HUES64 (cell line): ENCODE data around the gene CFAP99.
"Not testable (repeated sequence)": the region's sequence is repeated elsewhere in the genome, so short reads cannot be mapped to it uniquely, and the experiment has no call there.

ENCODE experiments used
- H3K27ac ChIP-seq: 2 replicates; pipeline ENCODE4 v1.7.0; 2013; ENCODE audit warnings: low read depth, low read length, inconsistent platforms
- H3K27me3 ChIP-seq: 2 replicates; pipeline ENCODE4 v1.6.1; 2013; ENCODE audit warnings: mild to moderate bottlenecking, low read length; ENCODE audit not compliant: insufficient read depth
- H3K36me3 ChIP-seq: 2 replicates; pipeline ENCODE4 v1.6.1; 2013; ENCODE audit warnings: mild to moderate bottlenecking, low read length; ENCODE audit not compliant: insufficient read depth
- H3K4me1 ChIP-seq: 2 replicates; pipeline ENCODE4 v1.6.1; 2013; ENCODE audit warnings: mild to moderate bottlenecking, low read length, moderate library complexity; ENCODE audit not compliant: insufficient read depth
- H3K4me3 ChIP-seq: 2 replicates; pipeline ENCODE4 v1.5.1; 2013; ENCODE audit warnings: mild to moderate bottlenecking, low read length, moderate library complexity
- H3K9ac ChIP-seq: 2 replicates; pipeline ENCODE4 v1.6.1; 2013; ENCODE audit warnings: mild to moderate bottlenecking, low read depth, low read length
- H3K9me3 ChIP-seq: 2 replicates; pipeline ENCODE4 v1.6.1; 2013; ENCODE audit warnings: low read depth, low read length; ENCODE audit not compliant: insufficient read depth
- WGBS: fragments of 150-250, 120-280 bp; methylation state at CpG from one replicate; pipeline ENCODE4 v1.1.7; 2013; ENCODE audit warnings: missing lambda C conversion rate; 5-methylcytosine and 5-hydroxymethylcytosine counted together

CFAP99 gene

DNA sequence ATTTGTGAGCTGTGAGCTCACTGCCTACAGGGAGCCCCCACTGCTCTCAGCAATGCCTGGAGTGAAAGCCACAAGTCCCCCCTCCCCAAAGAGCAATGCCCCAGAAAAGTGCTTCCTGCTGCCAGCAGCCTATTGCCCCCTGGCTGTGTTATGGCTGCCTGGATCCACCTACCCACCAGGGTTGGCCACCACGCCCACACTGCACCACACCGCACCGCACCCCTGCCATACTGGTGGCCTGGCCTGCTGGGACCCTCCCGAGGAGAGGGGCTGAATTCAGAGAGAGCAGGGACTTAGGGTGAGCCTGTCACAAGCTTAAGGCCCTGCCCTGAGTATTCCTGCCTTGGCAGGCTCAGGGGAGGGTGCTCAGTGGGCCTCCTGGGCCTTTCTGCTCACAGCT, 4.3 kb downstream of the CFAP99 start:
- H3K9ac ChIP-seq = no peak overlapping the region
- no peaks in the 10 kb centered on the region for H3K36me3 ChIP-seq
- H3K27me3 ChIP-seq = peaks cover 41% of the 10 kb centered on the region
- H3K27ac ChIP-seq = no peak overlapping the region
- no peak overlapping the region for H3K4me3 ChIP-seq
- 84% methylated on average over 4 of the region's 4 CpGs for WGBS
- no peaks in the 10 kb centered on the region for H3K9me3 ChIP-seq
- H3K4me1 ChIP-seq = 0 out of 2 replicates have a peak, but pooled peaks cover 3% of the 10 kb centered on the region

DNA sequence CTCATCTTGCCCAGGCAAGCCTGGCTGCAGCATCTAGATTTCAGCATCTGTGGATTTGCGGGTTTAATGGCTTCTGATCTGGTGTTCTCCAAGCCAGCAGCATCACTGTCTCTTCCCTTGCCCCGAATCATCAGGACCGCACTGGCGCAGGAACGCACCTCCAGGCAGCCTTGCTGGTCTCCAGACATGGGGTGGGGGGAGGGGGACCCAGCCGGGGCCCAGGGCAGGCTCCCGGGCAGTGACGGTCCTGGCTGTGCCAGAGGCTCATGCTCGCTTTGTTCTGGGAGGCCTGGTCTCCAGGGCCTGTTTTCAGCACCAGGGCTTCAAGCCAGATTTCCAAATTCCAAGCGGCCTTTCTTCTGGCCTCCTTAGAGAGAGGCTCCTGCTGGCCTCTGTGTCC, 4.9 kb downstream of the CFAP99 start:
- Histone ChIP-seq H3K36me3 (no peaks in the 10 kb centered on the region), H3K9me3 (no peaks in the 10 kb centered on the region), H3K27ac (no peak overlapping the region), H3K9ac (no peak overlapping the region), H3K27me3 (peaks cover 38% of the 10 kb centered on the region), H3K4me1 (0 out of 2 replicates have a peak, but pooled peaks cover 3% of the 10 kb centered on the region), H3K4me3 (no peak overlapping the region)
- WGBS = 85% methylated on average over 10 of the region's 10 CpGs

DNA sequence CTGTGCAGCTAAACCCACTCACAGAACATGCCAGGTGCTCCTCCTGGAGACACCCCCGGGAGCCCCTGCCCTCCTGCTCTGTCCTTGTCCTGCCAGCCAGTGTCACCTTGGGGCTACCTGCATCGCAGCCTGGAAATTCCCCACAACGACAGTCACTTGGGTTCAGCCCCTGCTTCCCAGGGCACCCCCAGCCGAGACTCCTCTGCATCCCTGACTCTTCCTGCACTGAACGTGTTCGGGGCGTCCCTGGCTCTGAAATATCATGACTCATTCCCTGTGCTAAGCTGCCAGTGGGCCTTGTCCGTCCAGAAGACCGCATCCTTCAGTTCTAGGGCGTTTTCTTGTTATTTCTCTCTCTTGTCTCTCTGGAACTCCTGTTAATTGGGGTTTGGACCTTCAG, 5.8 kb downstream of the CFAP99 start:
- 91% methylated on average over 10 of the region's 10 CpGs for WGBS
- peaks cover 29% of the 10 kb centered on the region for H3K27me3 ChIP-seq
- H3K4me3 ChIP-seq = no peak overlapping the region
- H3K9ac ChIP-seq = no peak overlapping the region
- no peak overlapping the region for H3K27ac ChIP-seq
- 0 out of 2 replicates have a peak, but pooled peaks cover 3% of the 10 kb centered on the region for H3K4me1 ChIP-seq
- H3K36me3 ChIP-seq = no peaks in the 10 kb centered on the region
- no peaks in the 10 kb centered on the region for H3K9me3 ChIP-seq

DNA sequence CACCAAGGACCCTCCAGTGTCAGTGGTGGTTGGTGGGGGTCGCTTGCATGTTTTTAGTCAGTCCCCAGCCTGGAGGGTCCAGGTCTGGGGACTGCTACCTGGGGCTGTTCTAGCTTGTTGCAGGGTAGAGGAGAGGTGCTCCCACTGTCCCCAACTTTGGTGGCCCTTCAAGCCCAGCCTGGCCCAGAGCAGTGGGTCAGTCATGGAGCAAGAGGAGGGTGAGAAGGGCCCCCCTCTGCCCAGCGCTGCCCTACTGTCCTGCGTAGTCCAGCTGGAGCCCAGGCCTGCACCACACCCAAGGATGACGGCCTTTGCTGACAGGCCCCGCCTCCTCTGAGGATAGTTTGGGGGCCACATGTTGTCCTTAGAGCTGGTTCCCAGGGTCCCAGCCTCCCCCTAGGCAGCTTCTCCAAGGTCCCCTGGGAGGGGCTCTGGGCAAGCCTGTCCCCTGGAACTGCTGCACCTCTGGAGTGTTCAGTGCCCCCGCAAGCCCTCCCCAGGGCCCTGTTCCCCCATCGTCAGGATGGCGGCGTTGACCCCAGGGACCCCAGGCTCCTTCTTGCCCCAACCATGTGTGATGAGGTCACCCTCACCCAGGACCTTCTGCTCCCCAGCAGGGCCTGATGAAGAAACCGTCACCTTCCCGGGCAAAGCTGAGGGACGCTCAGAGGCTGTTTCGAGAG, 6.8 kb downstream of the CFAP99 start:
- Histone ChIP-seq H3K4me3 (no peak overlapping the region), H3K27me3 (peaks cover 20% of the 10 kb centered on the region), H3K9ac (no peak overlapping the region), H3K9me3 (no peaks in the 10 kb centered on the region), H3K4me1 (0 out of 2 replicates have a peak, but pooled peaks cover 3% of the 10 kb centered on the region), H3K27ac (no peak overlapping the region), H3K36me3 (no peaks in the 10 kb centered on the region)
- 91% methylated on average over 13 of the region's 13 CpGs for WGBS

DNA sequence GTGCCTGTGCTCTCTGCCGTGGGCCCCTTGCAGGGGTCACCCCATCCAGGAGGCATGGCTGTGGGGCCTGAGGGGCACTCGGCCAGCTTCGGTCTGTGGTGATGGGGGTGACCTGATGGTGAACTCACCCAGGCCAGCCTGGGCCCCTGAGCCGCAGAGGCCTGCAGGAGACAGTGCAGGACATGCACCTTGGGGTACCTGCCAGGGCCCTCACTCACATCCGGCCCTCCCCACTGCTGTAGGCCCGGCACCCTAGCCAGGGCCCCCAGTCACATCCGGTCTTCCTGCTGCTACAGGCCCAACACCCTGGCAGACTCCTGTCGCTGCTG, 7.3 kb downstream of the CFAP99 start:
- no peak overlapping the region for H3K27ac ChIP-seq
- peaks cover 15% of the 10 kb centered on the region for H3K27me3 ChIP-seq
- H3K4me3 ChIP-seq = no peak overlapping the region
- 92% methylated on average over 8 of the region's 8 CpGs for WGBS
- H3K9ac ChIP-seq = no peak overlapping the region
- no peaks in the 10 kb centered on the region for H3K36me3 ChIP-seq
- 0 out of 2 replicates have a peak, but pooled peaks cover 3% of the 10 kb centered on the region for H3K4me1 ChIP-seq
- no peaks in the 10 kb centered on the region for H3K9me3 ChIP-seq

DNA sequence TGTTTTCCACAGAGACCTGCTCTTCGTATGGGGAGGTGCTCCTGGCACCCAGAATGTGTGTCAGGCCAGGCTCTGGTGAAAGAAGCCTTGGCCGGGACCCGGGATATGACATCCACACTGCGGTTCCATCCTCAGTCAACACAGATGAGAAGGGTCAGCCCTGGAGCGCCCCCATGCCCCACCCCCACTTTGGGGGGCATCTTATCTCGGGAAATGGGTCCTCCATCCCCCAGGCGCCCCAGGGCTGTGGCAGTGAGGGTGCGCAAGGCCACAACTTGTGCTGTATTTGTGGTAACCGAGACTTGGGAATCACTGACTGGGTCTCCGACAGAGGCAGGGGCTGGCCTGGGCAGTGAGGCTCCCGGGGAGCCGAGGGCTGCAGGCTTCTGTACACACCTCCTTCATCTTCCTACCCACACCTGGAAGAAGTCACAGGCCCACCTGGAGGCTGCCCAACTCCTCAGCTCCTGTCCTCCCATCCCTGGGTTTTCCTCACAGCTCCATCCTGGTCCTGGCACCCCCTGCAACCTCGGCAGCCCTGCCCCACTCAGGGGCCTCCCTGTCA, 8.0 kb downstream of the CFAP99 start:
- Histone ChIP-seq H3K4me3 (no peak overlapping the region), H3K27me3 (peaks cover 8% of the 10 kb centered on the region), H3K36me3 (no peaks in the 10 kb centered on the region), H3K4me1 (0 out of 2 replicates have a peak, but pooled peaks cover 3% of the 10 kb centered on the region), H3K27ac (no peak overlapping the region), H3K9ac (no peak overlapping the region), H3K9me3 (no peaks in the 10 kb centered on the region)
- WGBS = 89% methylated on average over 13 of the region's 13 CpGs

DNA sequence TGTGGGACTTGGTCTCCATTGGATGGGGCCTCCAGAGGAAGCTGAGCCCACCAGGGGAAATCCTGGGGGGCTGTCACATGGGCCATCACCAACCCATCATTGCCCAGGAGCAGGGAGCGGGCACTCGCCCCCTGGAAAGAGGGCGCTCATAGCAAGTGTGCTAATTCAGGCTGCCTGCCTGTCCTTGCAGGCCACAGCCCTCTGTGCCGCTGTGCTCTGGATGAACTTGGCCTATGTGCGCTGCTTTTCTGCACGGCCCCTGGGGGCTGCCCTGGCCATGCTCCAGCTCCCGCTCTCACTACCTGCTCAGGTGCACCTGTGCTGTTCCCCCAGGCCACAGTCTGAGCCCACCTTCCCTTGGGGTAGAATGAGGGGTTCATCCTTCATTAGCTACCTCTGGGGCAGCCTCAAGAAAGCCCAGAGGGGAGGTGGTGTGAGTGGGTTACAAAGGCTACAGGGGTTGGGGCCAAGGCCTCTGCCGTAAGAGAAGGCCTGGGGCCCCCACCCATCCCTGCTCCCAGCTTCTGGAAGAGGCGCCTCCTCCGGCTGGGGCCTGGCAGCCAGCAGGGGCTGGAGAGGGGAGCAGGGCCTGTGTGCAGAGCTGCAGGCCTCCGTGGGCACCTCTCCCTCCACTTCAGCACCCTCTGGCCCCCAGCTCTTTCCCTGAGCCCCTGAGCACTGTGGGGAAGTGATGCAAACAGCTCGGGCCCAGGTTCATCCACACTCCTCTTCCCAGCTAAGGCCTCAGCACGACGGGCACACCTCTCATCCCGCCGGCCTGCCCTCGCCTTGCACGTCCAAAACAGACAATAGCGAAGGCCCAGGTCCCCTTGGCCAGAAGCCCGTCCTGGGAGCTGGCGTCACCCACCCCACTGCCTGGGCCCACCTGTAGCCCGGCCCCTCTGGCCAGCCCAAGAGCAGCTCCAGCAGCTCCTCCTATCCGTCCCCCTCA, 8.9 kb downstream of the CFAP99 start:
- Histone ChIP-seq H3K4me3 (no peak overlapping the region), H3K27me3 (no peaks in the 10 kb centered on the region; the same call in 1 of the 2 replicates), H3K36me3 (no peaks in the 10 kb centered on the region), H3K27ac (no peak overlapping the region), H3K9ac (no peak overlapping the region), H3K4me1 (0 out of 2 replicates have a peak, but pooled peaks cover 3% of the 10 kb centered on the region), H3K9me3 (no peaks in the 10 kb centered on the region)
- 91% methylated on average over 23 of the region's 23 CpGs for WGBS

DNA sequence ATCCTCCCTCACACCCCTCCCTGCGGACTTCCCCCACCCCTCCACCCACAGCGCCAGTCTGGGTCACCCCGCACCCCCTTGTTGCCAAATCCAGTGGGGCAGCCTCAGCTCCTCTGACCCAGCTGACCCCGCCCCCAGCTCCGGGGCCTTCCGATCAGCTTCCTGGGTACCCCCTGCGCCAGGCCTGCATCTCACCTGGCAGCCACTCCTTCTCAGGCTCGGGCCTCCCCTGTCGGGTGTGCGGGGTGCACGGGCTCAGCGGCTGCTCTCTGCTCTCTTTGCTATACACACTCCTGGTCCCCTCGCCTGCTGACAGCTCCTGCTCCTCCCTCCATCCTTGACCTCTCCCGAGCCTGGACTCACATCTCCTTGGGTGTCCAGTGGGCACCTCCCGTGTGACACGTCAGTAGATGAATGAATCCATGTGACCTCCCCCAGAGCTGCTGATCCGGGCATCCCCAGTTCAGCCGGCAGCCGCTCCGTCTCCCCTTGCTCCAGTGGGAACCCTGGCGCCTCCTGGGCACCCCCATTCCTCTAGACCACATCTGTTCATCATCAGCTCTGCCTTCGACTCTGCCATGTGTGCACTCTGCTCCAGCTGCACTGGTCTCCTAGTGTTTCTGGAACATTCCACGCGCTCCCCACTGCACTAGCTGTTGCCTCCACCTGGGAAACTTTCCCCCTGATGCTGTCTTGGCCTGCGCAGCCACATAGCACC, 9.9 kb downstream of the CFAP99 start:
- H3K36me3 ChIP-seq = no peaks in the 10 kb centered on the region
- H3K4me3 ChIP-seq = no peak overlapping the region
- no peaks in the 10 kb centered on the region for H3K9me3 ChIP-seq
- WGBS = 91% methylated on average over 25 of the region's 25 CpGs
- H3K4me1 ChIP-seq = no peaks in the 10 kb centered on the region
- H3K9ac ChIP-seq = no peak overlapping the region
- no peaks in the 10 kb centered on the region for H3K27me3 ChIP-seq
- no peak overlapping the region for H3K27ac ChIP-seq

DNA sequence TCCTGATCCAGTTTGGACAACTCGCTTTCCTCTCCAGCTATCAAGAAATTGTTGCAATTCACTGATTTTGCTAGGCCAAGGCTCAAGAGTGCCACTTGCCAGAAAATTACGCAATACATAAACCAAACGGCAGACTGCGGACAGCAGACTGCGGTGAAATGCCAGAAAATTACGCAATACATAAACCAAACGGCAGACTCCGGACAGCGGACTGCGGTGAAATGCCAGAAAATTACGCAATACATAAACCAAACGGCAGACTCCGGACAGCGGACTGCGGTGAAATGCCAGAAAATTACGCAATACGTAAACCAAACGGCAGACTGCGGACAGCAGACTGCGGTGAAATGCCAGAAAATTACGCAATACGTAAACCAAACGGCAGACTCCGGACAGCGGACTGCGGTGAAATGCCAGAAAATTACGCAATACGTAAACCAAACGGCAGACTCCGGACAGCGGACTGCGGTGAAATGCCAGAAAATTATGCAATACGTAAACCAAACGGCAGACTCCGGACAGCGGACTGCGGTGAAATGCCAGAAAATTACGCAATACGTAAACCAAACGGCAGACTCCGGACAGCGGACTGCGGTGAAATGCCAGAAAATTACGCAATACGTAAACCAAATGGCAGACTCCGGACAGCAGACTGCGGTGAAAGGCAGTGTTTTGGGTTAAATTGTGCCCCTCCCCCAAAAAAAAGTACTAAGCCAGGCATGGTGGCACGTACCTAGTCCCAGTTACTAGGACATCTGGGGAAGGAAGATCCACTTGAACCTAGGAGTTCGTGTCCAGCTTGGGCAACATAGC, 11.4 kb downstream of the CFAP99 start:
- not testable (repeated sequence) for H3K9me3 ChIP-seq, H3K27me3 ChIP-seq, H3K9ac ChIP-seq, H3K27ac ChIP-seq, H3K4me1 ChIP-seq, H3K36me3 ChIP-seq, H3K4me3 ChIP-seq
- 94% methylated on average over 45 of the region's 49 CpGs for WGBS

DNA sequence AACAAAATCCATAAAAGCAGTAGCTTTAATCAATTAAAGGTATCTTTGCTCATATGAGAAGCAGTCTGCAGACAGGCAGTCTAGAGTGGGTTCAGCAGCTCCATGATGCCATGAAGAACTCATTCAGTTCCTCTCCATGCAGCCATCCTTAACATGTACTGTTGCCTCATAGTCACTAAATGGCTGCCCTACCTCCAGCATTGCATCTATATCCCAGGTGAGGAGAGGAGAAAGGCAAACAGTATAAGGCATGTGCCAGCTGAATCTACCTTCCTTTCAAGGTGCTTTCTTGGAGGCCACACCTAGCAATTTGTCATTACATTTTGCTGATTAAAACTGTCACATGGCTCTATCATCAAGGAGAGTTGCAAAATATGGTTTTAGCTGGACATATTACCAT, 13.2 kb downstream of the CFAP99 start:
- H3K27ac ChIP-seq = no peak overlapping the region

More for the DNA sequence above, 13.2 kb downstream of the CFAP99 start:
- H3K36me3 ChIP-seq = no peaks in the 10 kb centered on the region
- no peaks in the 10 kb centered on the region for H3K9me3 ChIP-seq
- no peak overlapping the region for H3K4me3 ChIP-seq
- H3K9ac ChIP-seq = no peak overlapping the region
- H3K4me1 ChIP-seq = no peaks in the 10 kb centered on the region
- no peaks in the 10 kb centered on the region for H3K27me3 ChIP-seq
